Measurements from ENCODE around the gene CEACAM6. TPM values are rescaled to one million over a fixed set of nuclear protein-coding genes. Genes with fewer than 3 reads are reported as not detected.

Gene CEACAM6
- total and polyA plus RNA-seq, 12 donors: 0.03 to 0.12 (median 0.10) TPM; not detected in 9

DNA sequence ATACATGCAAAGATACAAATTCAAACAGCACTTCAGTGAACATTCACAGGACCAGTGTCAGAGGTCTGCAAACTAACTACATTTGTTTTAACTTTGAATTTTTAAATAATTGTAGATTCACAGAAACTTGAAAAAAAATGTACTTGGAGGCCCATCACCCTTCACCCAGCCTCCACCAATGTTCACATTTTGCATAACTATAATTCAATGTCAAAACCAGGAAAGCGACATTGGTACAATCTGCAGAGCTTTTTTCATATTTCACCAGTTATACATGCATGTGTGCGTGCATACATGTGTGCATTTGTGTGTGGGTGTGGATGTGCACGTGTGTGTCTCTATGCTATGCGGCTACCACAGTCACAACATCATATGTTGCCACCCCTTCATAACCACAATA, 60.0 kb downstream of the CEACAM6 start:
- peaks cover 0 to 37% (median 10%) of the 10 kb centered on the region in 7 donors for H3K27me3 ChIP-seq
- ATAC-seq (no peak), DNase-seq (no peak)
- H3K4me1 ChIP-seq: peaks cover 0 to 16% (median 0%) of the 10 kb centered on the region in 9 donors
- no peaks in the 10 kb centered on the region for H3K9me3 ChIP-seq
- no peak overlapping the region for H3K27ac ChIP-seq
- intact Hi-C loops (cut with DNase I): no loop called here
- no peak overlapping the region for H3K4me3 ChIP-seq
- no peaks in the 10 kb centered on the region for H3K36me3 ChIP-seq
- 60 to 75% methylated on average over 4 of the region's 4 CpGs for WGBS, 2 donors
- TF ChIP-seq, protein P1, sequence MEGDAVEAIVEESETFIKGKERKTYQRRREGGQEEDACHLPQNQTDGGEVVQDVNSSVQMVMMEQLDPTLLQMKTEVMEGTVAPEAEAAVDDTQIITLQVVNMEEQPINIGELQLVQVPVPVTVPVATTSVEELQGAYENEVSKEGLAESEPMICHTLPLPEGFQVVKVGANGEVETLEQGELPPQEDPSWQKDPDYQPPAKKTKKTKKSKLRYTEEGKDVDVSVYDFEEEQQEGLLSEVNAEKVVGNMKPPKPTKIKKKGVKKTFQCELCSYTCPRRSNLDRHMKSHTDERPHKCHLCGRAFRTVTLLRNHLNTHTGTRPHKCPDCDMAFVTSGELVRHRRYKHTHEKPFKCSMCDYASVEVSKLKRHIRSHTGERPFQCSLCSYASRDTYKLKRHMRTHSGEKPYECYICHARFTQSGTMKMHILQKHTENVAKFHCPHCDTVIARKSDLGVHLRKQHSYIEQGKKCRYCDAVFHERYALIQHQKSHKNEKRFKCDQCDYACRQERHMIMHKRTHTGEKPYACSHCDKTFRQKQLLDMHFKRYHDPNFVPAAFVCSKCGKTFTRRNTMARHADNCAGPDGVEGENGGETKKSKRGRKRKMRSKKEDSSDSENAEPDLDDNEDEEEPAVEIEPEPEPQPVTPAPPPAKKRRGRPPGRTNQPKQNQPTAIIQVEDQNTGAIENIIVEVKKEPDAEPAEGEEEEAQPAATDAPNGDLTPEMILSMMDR (IDR thresholded peaks at IDR 0.05): no peak

DNA sequence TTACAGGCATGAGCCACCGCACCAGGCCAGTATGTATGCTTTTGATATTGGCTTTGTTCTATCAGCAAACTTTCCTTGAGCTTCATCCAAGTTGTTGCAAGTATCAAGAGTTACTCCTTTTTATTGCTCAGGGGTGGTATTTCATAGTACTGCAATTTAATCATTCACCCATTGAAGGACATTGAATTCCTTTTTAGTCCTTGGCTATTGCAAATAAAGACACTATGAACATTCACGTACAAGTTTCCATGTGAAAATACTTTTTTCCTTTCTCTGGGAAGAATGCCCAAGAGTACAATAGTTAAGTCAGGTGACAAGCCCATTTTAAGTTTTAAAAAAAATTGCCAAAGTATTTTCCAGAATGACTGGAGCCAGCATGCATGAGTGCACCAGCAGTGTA, 61.4 kb downstream of the CEACAM6 start:
- no peak overlapping the region for H3K4me3 ChIP-seq
- no peak overlapping the region for H3K27ac ChIP-seq
- H3K4me1 ChIP-seq: peaks cover 0 to 2% (median 0%) of the 10 kb centered on the region in 9 donors
- WGBS, 2 donors: 72% methylated on average over 2 of the region's 2 CpGs
- no peak for ATAC-seq
- DNase-seq: no peak
- no peaks in the 10 kb centered on the region for H3K36me3 ChIP-seq
- H3K27me3 ChIP-seq: peaks cover 0 to 34% (median 18%) of the 10 kb centered on the region in 7 donors
- H3K9me3 ChIP-seq: no peaks in the 10 kb centered on the region
- intact Hi-C loops (cut with DNase I): no loop called here
- TF ChIP-seq, protein P1 (IDR thresholded peaks at IDR 0.05): no peak

DNA sequence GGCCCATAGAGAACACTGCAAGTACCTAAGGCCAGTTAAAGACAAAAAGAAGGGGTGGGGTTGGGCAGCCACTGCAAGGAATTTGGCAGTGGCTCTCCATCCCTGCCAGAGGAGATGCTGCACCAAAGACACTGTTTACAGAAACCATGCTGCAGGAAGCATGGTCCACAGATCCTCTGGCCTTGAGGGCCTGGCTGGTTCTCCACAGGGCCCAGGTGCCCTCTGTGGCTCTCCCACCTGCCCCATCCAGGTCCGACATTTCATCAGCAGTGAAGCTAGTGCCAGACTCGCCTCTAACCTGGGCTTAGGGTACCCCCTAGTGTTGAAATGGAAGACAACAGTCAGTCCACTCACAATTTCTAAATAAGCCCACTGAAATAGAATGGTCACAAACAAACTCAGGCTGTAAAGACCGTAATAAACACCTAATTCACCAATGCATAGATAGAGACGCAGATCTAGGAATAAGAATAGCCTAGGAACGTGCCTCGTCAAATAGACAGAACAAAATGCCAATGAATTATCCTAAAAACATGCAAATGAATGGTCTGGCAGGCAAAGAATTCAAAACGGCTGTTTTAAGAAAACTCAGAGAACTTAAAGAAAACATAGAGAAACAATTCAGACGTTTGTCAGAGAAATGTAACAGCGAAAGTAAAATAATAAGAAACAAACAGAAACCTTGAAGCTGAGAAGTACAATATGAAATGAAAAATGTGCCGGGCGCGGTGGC, 65.8 kb downstream of the CEACAM6 start:
- intact Hi-C loops (cut with DNase I): no loop called here
- no peak for DNase-seq
- Histone ChIP-seq H3K9me3 (peaks cover 0 to 2% (median 0%) of the 10 kb centered on the region in 11 donors), H3K4me1 (no peaks in the 10 kb centered on the region), H3K4me3 (no peak overlapping the region), H3K27me3 (peaks cover 0 to 49% (median 20%) of the 10 kb centered on the region in 7 donors), H3K36me3 (no peaks in the 10 kb centered on the region), H3K27ac (no peak overlapping the region)
- TF ChIP-seq, protein P1 (IDR thresholded peaks at IDR 0.05): peak in 7 of 9 donors; percentile 35 to 75 (median 47)
- 37 to 39% methylated on average over 12 of the region's 12 CpGs for WGBS, 2 donors
- ATAC-seq: peak in 1 of 8 donors; percentile 45

Other genes starting within 250 kb of the CEACAM6 start
- gene CEACAM21, start 179.4 kb upstream of the CEACAM6 start, total RNA-seq: 1 to 10 TPM in 3 of 10 donors, under 1 TPM in 6, not detected in 1; 0.26 to 3.3 (median 0.57) TPM
- gene CEACAM21, start 179.4 kb upstream of the CEACAM6 start, polyA plus RNA-seq: under 1 TPM; 0.41 to 0.59 TPM
- under 1 TPM in 6 of 10 donors, not detected in 4; 0.23 to 0.66 (median 0.46) TPM for gene CEACAM4, start 128.5 kb upstream of the CEACAM6 start, total RNA-seq
- under 1 TPM; 0.29 to 0.48 TPM for gene CEACAM4, start 128.5 kb upstream of the CEACAM6 start, polyA plus RNA-seq
- not detected for gene CEACAM7, start 67.3 kb upstream of the CEACAM6 start, total RNA-seq
- not detected for gene CEACAM7, start 67.3 kb upstream of the CEACAM6 start, polyA plus RNA-seq
- gene CEACAM5, start 46.9 kb upstream of the CEACAM6 start, total RNA-seq: not detected
- under 1 TPM in 1 of 2 donors, not detected in 1; 0.03 TPM for gene CEACAM5, start 46.9 kb upstream of the CEACAM6 start, polyA plus RNA-seq
- gene CEACAM3, start 41.1 kb downstream of the CEACAM6 start, total RNA-seq: 1 to 10 TPM in 1 of 10 donors, under 1 TPM in 7, not detected in 2; 0.21 to 1.5 (median 0.40) TPM
- gene CEACAM3, start 41.1 kb downstream of the CEACAM6 start, polyA plus RNA-seq: not detected
- not detected for gene LYPD4, start 89.2 kb downstream of the CEACAM6 start, total RNA-seq
- gene LYPD4, start 89.2 kb downstream of the CEACAM6 start, polyA plus RNA-seq: not detected
- gene DMRTC2, start 89.5 kb downstream of the CEACAM6 start, total RNA-seq: not detected
- not detected for gene DMRTC2, start 89.5 kb downstream of the CEACAM6 start, polyA plus RNA-seq
- 1,000 to 10,000 TPM in 1 of 10 donors, 100 to 1,000 TPM in 9; 446 to 1,030 (median 578) TPM for gene RPS19, start 104.7 kb downstream of the CEACAM6 start, total RNA-seq
- gene RPS19, start 104.7 kb downstream of the CEACAM6 start, polyA plus RNA-seq: 1,000 to 10,000 TPM; 1,092 to 1,996 TPM
- gene CD79A, start 121.7 kb downstream of the CEACAM6 start, total RNA-seq: 1 to 10 TPM in 1 of 10 donors, under 1 TPM in 2, not detected in 7; 0.17 to 1.4 (median 0.18) TPM
- under 1 TPM in 1 of 2 donors, not detected in 1; 0.39 TPM for gene CD79A, start 121.7 kb downstream of the CEACAM6 start, polyA plus RNA-seq
- gene ARHGEF1, start 127.7 kb downstream of the CEACAM6 start, total RNA-seq: 10 to 100 TPM; 20.2 to 57.7 (median 25.9) TPM
- gene ARHGEF1, start 127.7 kb downstream of the CEACAM6 start, polyA plus RNA-seq: 100 to 1,000 TPM in 1 of 2 donors, 10 to 100 TPM in 1; 33.4 to 143 TPM
- gene ERFL, start 172.9 kb downstream of the CEACAM6 start, total RNA-seq: under 1 TPM in 3 of 10 donors, not detected in 7; 0.12 to 0.17 (median 0.13) TPM
- gene ERFL, start 172.9 kb downstream of the CEACAM6 start, polyA plus RNA-seq: under 1 TPM; 0.04 to 0.22 TPM
- gene RABAC1, start 203.8 kb downstream of the CEACAM6 start, total RNA-seq: 100 to 1,000 TPM in 1 of 10 donors, 10 to 100 TPM in 9; 34.5 to 117 (median 46.9) TPM
- gene RABAC1, start 203.8 kb downstream of the CEACAM6 start, polyA plus RNA-seq: 100 to 1,000 TPM; 104 to 270 TPM
- 100 to 1,000 TPM; 245 to 419 (median 347) TPM for gene ATP1A3, start 238.7 kb downstream of the CEACAM6 start, total RNA-seq
- 10 to 100 TPM; 38.0 to 87.1 TPM for gene ATP1A3, start 238.7 kb downstream of the CEACAM6 start, polyA plus RNA-seq

All from heart right ventricle (tissue), 16 donors.